NCI-H1930 (cell line): Measurements from ENCODE around the gene DPYD.

Experiments
- DNase-seq, 2 experiments: peaks; one replicate each; lab custom pipeline; 2025; lab: John Stamatoyannopoulos, UW

The DPYD gene

GRCh38 chr1:97610102-97610501 lies 310.7 kb downstream of the DPYD start:
- DNase-seq, result no peak

- no peak for DNase-seq
These were observed 312.6 kb downstream of the DPYD start for GRCh38 chr1:97608272-97608671.

- no peak for DNase-seq
These were observed 317.1 kb downstream of the DPYD start for GRCh38 chr1:97603776-97604175.

DNA sequence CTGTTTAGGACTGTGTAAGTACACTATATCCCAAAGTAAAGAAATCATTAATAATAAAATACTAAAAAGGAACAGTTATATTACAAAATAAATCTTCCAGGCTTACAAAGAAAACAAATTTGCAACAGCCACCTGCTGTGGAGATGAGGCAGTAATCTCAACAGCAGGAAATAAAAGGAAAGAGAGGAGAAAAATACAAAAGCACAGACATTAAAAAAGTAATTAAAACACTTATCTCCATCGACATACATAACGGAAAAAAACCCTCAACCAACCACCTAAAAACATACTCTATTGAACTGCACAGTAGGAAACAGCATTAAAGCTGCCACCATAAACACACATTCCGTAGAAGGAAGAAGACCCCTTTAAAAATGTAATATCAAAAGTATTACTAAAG lies 317.6 kb downstream of the DPYD start:
- DNase-seq, result peak in 1 of 2 experiments; percentile 4

DNA sequence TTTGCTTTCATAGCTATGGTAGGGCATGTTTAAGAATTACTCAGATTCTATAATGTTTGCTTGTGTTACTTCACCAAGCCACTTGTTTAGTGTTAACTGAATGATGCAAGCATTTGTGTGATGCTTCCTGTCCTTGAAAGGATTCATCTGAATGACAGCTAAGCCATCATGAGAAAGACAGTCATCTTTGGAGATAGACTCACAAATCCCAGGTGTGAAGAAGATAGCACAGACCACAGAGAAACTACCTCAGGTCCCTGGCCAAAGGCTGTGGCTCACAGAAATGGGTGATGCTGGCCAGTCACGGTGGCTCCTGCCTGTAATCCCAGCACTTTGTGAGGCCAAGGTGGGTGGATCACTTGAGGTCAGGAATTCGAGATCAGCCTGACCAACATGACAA lies 321.4 kb downstream of the DPYD start:
- DNase-seq, result no peak

- no peak for DNase-seq
These were observed 327.6 kb downstream of the DPYD start for GRCh38 chr1:97593192-97593591.

DNA sequence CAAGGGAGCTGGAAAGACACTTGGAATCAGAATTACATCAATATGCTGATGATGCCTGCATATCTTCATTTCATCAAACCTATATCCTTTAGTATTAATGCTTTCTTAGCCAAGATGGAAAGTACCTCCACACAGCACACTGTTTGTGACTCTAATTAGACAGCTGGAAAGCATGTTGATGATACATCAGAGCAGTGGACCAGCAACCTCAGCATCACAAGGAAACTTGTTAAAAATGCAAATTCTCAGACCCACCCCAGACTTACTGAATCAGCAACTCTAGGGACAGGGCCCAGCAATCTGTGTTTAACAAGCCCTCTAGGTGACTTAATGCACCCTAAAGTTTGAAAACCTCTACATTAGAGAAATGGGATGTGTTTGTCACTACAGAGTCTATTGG lies 332.1 kb downstream of the DPYD start:
- DNase-seq, result no peak

GRCh38 chr1:97581614-97582051 lies 339.2 kb downstream of the DPYD start:
- DNase-seq, result no peak

- DNase-seq, result no peak
These were observed 343.2 kb downstream of the DPYD start for GRCh38 chr1:97577613-97578012.

GRCh38 chr1:97573553-97573952 lies 347.3 kb downstream of the DPYD start:
- no peak for DNase-seq

DNA sequence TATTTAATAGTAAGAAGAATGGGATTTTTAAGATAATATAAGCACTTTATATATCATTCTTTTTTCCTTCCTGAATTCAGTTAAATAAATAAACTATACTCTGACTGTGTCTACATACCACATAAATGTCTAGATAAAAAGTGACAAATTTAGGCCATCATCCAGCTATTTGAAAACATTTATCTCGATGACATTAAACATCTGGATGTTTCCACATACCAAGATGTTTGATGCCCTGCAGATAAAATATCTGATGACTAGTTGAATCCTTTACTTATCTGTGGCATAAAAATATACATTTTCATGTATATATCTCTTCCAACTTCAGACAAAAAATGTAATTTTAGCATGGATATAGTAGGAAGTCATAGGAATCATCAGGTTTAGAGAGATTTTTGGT lies 348.3 kb downstream of the DPYD start:
- no peak for DNase-seq

- no peak for DNase-seq
These were observed 349.1 kb downstream of the DPYD start for GRCh38 chr1:97571760-97572159.

GRCh38 chr1:97570691-97571090 lies 350.1 kb downstream of the DPYD start:
- DNase-seq, result no peak

- no peak for DNase-seq
These were observed 353.7 kb downstream of the DPYD start for GRCh38 chr1:97567000-97567749.

- no peak for DNase-seq
These were observed 354.9 kb downstream of the DPYD start for GRCh38 chr1:97565886-97566285.

DNA sequence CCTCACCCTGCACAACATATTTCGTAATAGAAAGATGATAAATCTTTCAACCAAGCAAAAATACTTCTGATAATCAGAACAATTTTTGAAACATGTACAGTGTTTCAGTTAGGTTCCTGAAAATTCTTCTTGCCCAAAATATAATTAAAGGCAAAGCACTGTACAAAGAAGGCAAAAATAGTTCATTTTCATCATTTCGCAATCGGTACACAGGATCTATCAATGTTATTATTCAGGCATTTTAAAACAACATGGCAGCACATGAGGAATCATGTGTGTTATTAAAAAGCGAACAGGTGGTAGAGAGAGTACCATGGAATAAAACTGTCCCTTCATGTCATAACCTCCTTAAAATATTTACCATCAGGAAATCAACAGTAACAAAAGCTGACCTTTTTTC lies 356.9 kb downstream of the DPYD start:
- no peak for DNase-seq

GRCh38 chr1:97562081-97562480 lies 358.8 kb downstream of the DPYD start:
- no peak for DNase-seq

- no peak for DNase-seq
These were observed 360.1 kb downstream of the DPYD start for GRCh38 chr1:97560714-97561113.

GRCh38 chr1:97553971-97554370 lies 366.9 kb downstream of the DPYD start:
- DNase-seq, result no peak

DNA sequence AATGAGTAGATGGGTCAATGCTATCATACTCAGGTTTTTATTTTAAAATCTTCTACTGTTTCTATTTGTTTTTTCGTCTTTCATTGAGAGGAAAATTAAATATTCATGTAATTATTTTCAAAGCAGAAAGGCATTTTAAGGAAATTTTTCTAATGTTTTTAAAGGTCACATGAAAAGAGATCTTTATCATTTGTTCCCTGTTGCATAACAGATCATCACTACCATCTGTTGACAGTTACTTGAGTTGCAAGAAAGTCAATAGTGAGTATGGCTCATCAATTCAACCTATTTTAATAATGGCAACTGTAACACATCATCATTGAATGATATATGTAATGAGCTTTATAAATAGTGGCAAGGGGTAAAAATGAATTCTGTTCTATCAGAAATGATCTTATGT lies 369.7 kb downstream of the DPYD start:
- no peak for DNase-seq

- DNase-seq, result no peak
These were observed 375.4 kb downstream of the DPYD start for GRCh38 chr1:97545446-97545845.

GRCh38 chr1:97540346-97540888 lies 380.4 kb downstream of the DPYD start:
- DNase-seq, result no peak

DNA sequence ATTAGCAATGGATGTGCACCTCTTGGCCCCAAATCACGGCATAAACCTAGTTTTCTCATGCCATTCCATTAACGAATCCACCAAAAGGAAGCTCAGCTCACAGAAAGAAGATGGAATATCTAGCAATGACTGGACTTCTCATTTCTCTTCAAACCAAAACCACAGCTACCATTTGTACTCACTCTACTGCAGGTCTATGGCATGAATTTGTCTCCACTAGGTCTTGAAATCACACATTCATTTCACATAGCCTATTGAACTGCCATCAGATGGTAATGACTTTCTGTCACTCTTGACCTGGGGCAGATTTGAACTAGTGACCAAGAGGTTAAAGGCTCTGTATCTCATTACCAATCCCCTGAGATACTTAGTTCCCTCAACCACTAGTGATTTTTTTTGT lies 382.7 kb downstream of the DPYD start:
- no peak for DNase-seq

- no peak for DNase-seq
These were observed 387.5 kb downstream of the DPYD start for GRCh38 chr1:97533358-97533757.
